Measurements from ENCODE around the gene STAT5B. TPM values are rescaled to one million over a fixed set of nuclear protein-coding genes. Genes with fewer than 3 reads are reported as not detected.
"Not testable (repeated sequence)": the region's sequence is repeated elsewhere in the genome, so short reads cannot be mapped to it uniquely, and the experiment has no call there.

STAT5B gene
- total RNA-seq, 1 experiment from 2014 or later: 15.8 TPM

- DNase-seq (ENCODE audit: low spot score): no peak
- in situ Hi-C loops (cut with HindIII; ENCODE audit: low sequenced_read_pairs): no loop called here
Observed at GRCh38 chr17:42192189-42193126, 83.7 kb downstream of the STAT5B start.

- no peak for DNase-seq (ENCODE audit: low spot score)
- in situ Hi-C loops (cut with HindIII; ENCODE audit: low sequenced_read_pairs): no loop called here
Observed at GRCh38 chr17:42191275-42191608, 84.9 kb downstream of the STAT5B start.

GRCh38 chr17:42190491-42191274 is 85.5 kb downstream of the STAT5B start:
- in situ Hi-C loops (cut with HindIII; ENCODE audit: low sequenced_read_pairs): no loop called here
- no peak for DNase-seq (ENCODE audit: low spot score)

GRCh38 chr17:42189651-42189965 is 86.6 kb downstream of the STAT5B start:
- in situ Hi-C loops (cut with HindIII; ENCODE audit: low sequenced_read_pairs): no loop called here
- no peak for DNase-seq (ENCODE audit: low spot score)

- DNase-seq (ENCODE audit: low spot score): peak; percentile 72
- in situ Hi-C loops (cut with HindIII; ENCODE audit: low sequenced_read_pairs): no loop called here
Observed at GRCh38 chr17:42188749-42189650, 87.2 kb downstream of the STAT5B start.

- in situ Hi-C loops (cut with HindIII; ENCODE audit: low sequenced_read_pairs): no loop called here
- no peak for DNase-seq (ENCODE audit: low spot score)
Observed at GRCh38 chr17:42187833-42188232, 88.4 kb downstream of the STAT5B start.

GRCh38 chr17:42186191-42186590 is 90.0 kb downstream of the STAT5B start:
- in situ Hi-C loops (cut with HindIII; ENCODE audit: low sequenced_read_pairs); DNase-seq (ENCODE audit: low spot score): not testable (repeated sequence)

GRCh38 chr17:42185621-42185930 is 90.6 kb downstream of the STAT5B start:
- DNase-seq (ENCODE audit: low spot score): no peak
- in situ Hi-C loops (cut with HindIII; ENCODE audit: low sequenced_read_pairs): no loop called here

- in situ Hi-C loops (cut with HindIII; ENCODE audit: low sequenced_read_pairs): no loop called here
- DNase-seq (ENCODE audit: low spot score): no peak
Observed at GRCh38 chr17:42184713-42185620, 91.2 kb downstream of the STAT5B start, which contains the start of gene HCRT. TSS of gene HCRT (minus strand) at chr17:42185452. CDS start at chr17:42185365, 87 bp downstream.

- peak; percentile 73 for DNase-seq (ENCODE audit: low spot score)
- in situ Hi-C loops (cut with HindIII; ENCODE audit: low sequenced_read_pairs): no loop called here
Observed at GRCh38 chr17:42183741-42184711, 92.2 kb downstream of the STAT5B start.

GRCh38 chr17:42182927-42183734 is 93.1 kb downstream of the STAT5B start:
- in situ Hi-C loops (cut with HindIII; ENCODE audit: low sequenced_read_pairs): no loop called here
- DNase-seq (ENCODE audit: low spot score): no peak

GRCh38 chr17:42181851-42182207 is 94.4 kb downstream of the STAT5B start:
- in situ Hi-C loops (cut with HindIII; ENCODE audit: low sequenced_read_pairs): no loop called here
- no peak for DNase-seq (ENCODE audit: low spot score)

GRCh38 chr17:42180922-42181850 is 95.0 kb downstream of the STAT5B start, which contains the start of gene KCNH4:
TSS of gene KCNH4 (minus strand) at chr17:42181142. CDS start at chr17:42180945, 197 bp downstream.
- peak; percentile 49 for DNase-seq (ENCODE audit: low spot score)
- in situ Hi-C loops (cut with HindIII; ENCODE audit: low sequenced_read_pairs): no loop called here

GRCh38 chr17:42180411-42180921 is 95.7 kb downstream of the STAT5B start:
- no peak for DNase-seq (ENCODE audit: low spot score)
- in situ Hi-C loops (cut with HindIII; ENCODE audit: low sequenced_read_pairs): no loop called here

- DNase-seq (ENCODE audit: low spot score): no peak
Observed at GRCh38 chr17:42179911-42180410, 96.2 kb downstream of the STAT5B start.

More at GRCh38 chr17:42179911-42180410, 96.2 kb downstream of the STAT5B start:
- in situ Hi-C loops (cut with HindIII; ENCODE audit: low sequenced_read_pairs): no loop called here

Measured in G401 (cell line).